HepG2 (cell line): ENCODE results near the gene C1QTNF1. TPM values are rescaled to one million over a fixed set of nuclear protein-coding genes. Genes with fewer than 3 reads are reported as not detected.

Source experiments
- ATAD3A ChIP-seq: sonication (generic); formaldehyde crosslinking; IDR thresholded peaks from 2 replicates; pipeline ENCODE4 v1.4.0; 2020; ENCODE audit warnings: missing genetic modification reagents
- ATRX ChIP-seq: sonication (generic); formaldehyde crosslinking; IDR thresholded peaks from 2 replicates; pipeline ENCODE4 v1.4.0; 2020; ENCODE audit warnings: missing genetic modification reagents, borderline replicate concordance
- ELF4 ChIP-seq: sonication (generic); formaldehyde crosslinking; IDR thresholded peaks from 2 replicates; pipeline ENCODE4 v1.5.0; 2020; ENCODE audit warnings: missing genetic modification reagents, mild to moderate bottlenecking, moderate library complexity, borderline replicate concordance
- PBX3 ChIP-seq: sonication (generic); formaldehyde crosslinking; IDR thresholded peaks from 2 replicates; pipeline ENCODE4 v1.8.1; 2023; ENCODE audit warnings: missing genetic modification reagents, inconsistent platforms, borderline replicate concordance
- PRDM10 ChIP-seq: sonication (generic); formaldehyde crosslinking; IDR thresholded peaks from 2 replicates; pipeline ENCODE4 v1.4.0; 2020; ENCODE audit warnings: low read depth, missing genetic modification reagents
- SNRNP70 ChIP-seq: fragments of 200-400 bp; formaldehyde crosslinking; IDR thresholded peaks from 2 replicates; pipeline ENCODE4 v1.6.1; 2017; ENCODE audit warnings: mild to moderate bottlenecking, low read depth, low read length, moderate library complexity
- SP1 ChIP-seq, 2 experiments: fragments of 450-650 bp in 1 of 2; sonication (generic) in 1 of 2; formaldehyde crosslinking in 1 of 2; IDR thresholded peaks; 2 replicates each; pipeline versions ENCODE4 v1.4.0 to v1.6.1; 2016 to 2020; ENCODE audit warnings: missing genetic modification reagents in 1 of 2
- ZNF180 ChIP-seq: sonication (generic); formaldehyde crosslinking; IDR thresholded peaks from 2 replicates; pipeline ENCODE4 v1.4.0; 2020; ENCODE audit warnings: low read depth, missing genetic modification reagents, borderline replicate concordance
- ZNF235 ChIP-seq: sonication (generic); formaldehyde crosslinking; IDR thresholded peaks from 2 replicates; pipeline ENCODE4 v1.8.1; 2023; ENCODE audit warnings: mild to moderate bottlenecking, missing genetic modification reagents, borderline replicate concordance
- ZNF431 ChIP-seq: sonication (generic); formaldehyde crosslinking; IDR thresholded peaks from 2 replicates; pipeline ENCODE4 v1.9.0; 2022; ENCODE audit warnings: missing genetic modification reagents, low read depth, mild to moderate bottlenecking, borderline replicate concordance
- ZNF567 ChIP-seq: sonication (generic); formaldehyde crosslinking; IDR thresholded peaks from 2 replicates; pipeline ENCODE4 v1.8.1; 2023; ENCODE audit warnings: mild to moderate bottlenecking, missing genetic modification reagents, borderline replicate concordance
- polyA plus RNA-seq, 8 experiments: library from polyadenylated mRNA; depleted of rRNA in 3 of 8; stranded (reverse) in 7 of 8; unstranded in 1 of 8; fragments of >200 nt; fragmentation: Illumina TruSeq in 4 of 8; extraction: Trizol in 4 of 8; gene quantifications; 2 replicates each; pipeline versions ENCODE4 v1.2.1 to v1.2.3, GENCODE V29; 2011 to 2016; ENCODE audit warnings: low read depth in 4 of 8, missing spikeins in 1 of 8, mixed read lengths in 1 of 8; ENCODE audit not compliant: insufficient read depth in 1 of 8
- total RNA-seq, 5 experiments: library from RNA; depleted of rRNA; stranded (reverse); fragments of >200 nt; fragmentation: Illumina TruSeq; extraction: Trizol; gene quantifications; 2 replicates each; pipeline ENCODE4 v1.2.3, GENCODE V29; 2016; ENCODE audit warnings: low read depth in 1 of 5
- TF ChIP-seq, protein P1 (sequence below): sonication (generic); formaldehyde crosslinking; IDR thresholded peaks from 2 replicates; pipeline ENCODE4 v1.4.0; 2020; ENCODE audit warnings: missing genetic modification reagents, borderline replicate concordance
- TF ChIP-seq, protein P2 (sequence below): sonication (generic); formaldehyde crosslinking; IDR thresholded peaks from 2 replicates; pipeline ENCODE4 v1.8.1; 2023; ENCODE audit warnings: mild to moderate bottlenecking, inconsistent platforms, moderate library complexity, missing genetic modification reagents, borderline replicate concordance
- TF ChIP-seq, protein P3 (sequence below): sonication (generic); formaldehyde crosslinking; IDR thresholded peaks from 2 replicates; pipeline ENCODE4 v1.4.0; 2020; ENCODE audit warnings: low read depth, mild to moderate bottlenecking, missing genetic modification reagents

Gene C1QTNF1
- total and polyA plus RNA-seq, 2 of the 13 experiments (the other 11 are each of a cell fraction or from before 2014, with no cell fraction given): 0.18 to 0.86 TPM

DNA sequence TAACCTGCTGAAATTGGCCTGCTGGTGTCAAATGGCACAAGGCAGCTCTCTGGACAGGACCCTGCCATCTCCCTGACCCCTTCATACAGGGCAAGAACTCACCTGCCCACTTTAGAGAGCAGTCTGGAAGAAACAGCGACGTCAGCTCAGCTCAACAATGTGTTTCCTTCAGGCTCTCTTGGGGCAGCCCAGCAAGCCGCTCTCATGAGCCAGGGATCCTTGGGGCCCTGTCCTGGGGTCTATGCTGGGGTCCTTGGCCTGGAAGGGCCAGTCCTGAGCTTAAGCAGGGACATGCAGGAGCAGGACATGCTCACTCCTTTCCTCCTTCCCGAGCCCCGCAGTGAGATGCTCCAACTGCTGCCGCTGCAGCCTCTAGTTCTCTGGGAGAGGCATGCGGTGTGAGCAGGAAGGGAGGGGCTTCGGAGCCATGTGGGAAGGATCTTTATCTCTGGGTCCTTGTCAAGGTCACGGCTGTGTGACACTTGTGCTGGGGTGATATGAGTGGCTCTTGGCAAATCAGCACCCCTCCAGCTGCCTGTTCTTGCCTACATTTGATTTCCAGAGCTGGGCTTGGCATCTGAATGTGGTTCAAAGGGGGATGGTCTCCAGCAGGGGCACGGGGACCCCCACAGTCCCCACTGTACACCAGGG lies 3.4 kb downstream of the C1QTNF1 start (continued):
- TF ChIP-seq, protein P1, sequence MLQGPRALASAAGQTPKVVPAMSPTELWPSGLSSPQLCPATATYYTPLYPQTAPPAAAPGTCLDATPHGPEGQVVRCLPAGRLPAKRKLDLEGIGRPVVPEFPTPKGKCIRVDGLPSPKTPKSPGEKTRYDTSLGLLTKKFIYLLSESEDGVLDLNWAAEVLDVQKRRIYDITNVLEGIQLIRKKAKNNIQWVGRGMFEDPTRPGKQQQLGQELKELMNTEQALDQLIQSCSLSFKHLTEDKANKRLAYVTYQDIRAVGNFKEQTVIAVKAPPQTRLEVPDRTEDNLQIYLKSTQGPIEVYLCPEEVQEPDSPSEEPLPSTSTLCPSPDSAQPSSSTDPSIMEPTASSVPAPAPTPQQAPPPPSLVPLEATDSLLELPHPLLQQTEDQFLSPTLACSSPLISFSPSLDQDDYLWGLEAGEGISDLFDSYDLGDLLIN (CRISPR knock-in tag): no peak
- no peak for TF ChIP-seq ATAD3A (CRISPR knock-in tag)
- TF ChIP-seq, protein P2, sequence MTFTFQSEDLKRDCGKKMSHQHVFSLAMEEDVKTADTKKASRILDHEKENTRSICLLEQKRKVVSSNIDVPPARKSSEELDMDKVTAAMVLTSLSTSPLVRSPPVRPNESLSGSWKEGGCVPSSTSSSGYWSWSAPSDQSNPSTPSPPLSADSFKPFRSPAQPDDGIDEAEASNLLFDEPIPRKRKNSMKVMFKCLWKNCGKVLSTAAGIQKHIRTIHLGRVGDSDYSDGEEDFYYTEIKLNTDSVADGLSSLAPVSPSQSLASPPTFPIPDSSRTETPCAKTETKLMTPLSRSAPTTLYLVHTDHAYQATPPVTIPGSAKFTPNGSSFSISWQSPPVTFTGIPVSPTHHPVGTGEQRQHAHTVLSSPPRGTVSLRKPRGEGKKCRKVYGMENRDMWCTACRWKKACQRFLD (CRISPR knock-in tag): no peak
- TF ChIP-seq ZNF235 (CRISPR knock-in tag): no peak
- TF ChIP-seq ZNF431 (CRISPR knock-in tag): no peak; the same call in 1 of the 2 replicates
- TF ChIP-seq ATRX: no peak
- TF ChIP-seq SNRNP70: no peak
- TF ChIP-seq, protein P3, sequence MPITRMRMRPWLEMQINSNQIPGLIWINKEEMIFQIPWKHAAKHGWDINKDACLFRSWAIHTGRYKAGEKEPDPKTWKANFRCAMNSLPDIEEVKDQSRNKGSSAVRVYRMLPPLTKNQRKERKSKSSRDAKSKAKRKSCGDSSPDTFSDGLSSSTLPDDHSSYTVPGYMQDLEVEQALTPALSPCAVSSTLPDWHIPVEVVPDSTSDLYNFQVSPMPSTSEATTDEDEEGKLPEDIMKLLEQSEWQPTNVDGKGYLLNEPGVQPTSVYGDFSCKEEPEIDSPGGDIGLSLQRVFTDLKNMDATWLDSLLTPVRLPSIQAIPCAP (CRISPR knock-in tag): no peak
- TF ChIP-seq PBX3 (CRISPR knock-in tag): no peak
- TF ChIP-seq PRDM10: peak; percentile 85
- no peak for TF ChIP-seq ELF4 (CRISPR knock-in tag)
- TF ChIP-seq SP1 (IDR thresholded peaks at IDR 0.05): no peak
- peak; percentile 60 for TF ChIP-seq SP1 (CRISPR knock-in tag; IDR thresholded peaks at IDR 0.05)
- peak; percentile 74; the same call in 1 of the 2 replicates for TF ChIP-seq ZNF567 (CRISPR knock-in tag)
- no peak for TF ChIP-seq ZNF180
